Activated CD4-positive, alpha-beta T cell treated with anti-CD3 and anti-CD28 coated beads, Interleukin-2, amount 50 U/mL, for 1 hour (primary cell): ENCODE results near the gene TFF3.

Experiments
- DNase-seq: peaks from one replicate; pipeline ENCODE4 v3.0.0-alpha.2; 2020

Gene TFF3

GRCh38 chr21:42346866-42347600 is 31.8 kb upstream of the TFF3 start:
- DNase-seq: no peak

- no peak for DNase-seq
Measured at GRCh38 chr21:42346441-42346840, 31.2 kb upstream of the TFF3 start.

- no peak for DNase-seq
Measured at GRCh38 chr21:42344631-42345030, 29.4 kb upstream of the TFF3 start.

- no peak for DNase-seq
Measured at GRCh38 chr21:42343963-42344510, 28.8 kb upstream of the TFF3 start.

- DNase-seq: no peak
Measured at GRCh38 chr21:42343556-42343955, 28.3 kb upstream of the TFF3 start.

GRCh38 chr21:42343101-42343500 is 27.9 kb upstream of the TFF3 start:
- no peak for DNase-seq

GRCh38 chr21:42341776-42342542 is 26.8 kb upstream of the TFF3 start:
- no peak for DNase-seq

GRCh38 chr21:42340187-42341050 is 25.2 kb upstream of the TFF3 start:
- DNase-seq: no peak

- DNase-seq: no peak
Measured at GRCh38 chr21:42338729-42339715, 23.8 kb upstream of the TFF3 start.

GRCh38 chr21:42337830-42338728 is 22.9 kb upstream of the TFF3 start:
- peak; percentile 89 for DNase-seq

GRCh38 chr21:42337276-42337675 is 22.1 kb upstream of the TFF3 start:
- no peak for DNase-seq

GRCh38 chr21:42336054-42336453 is 20.8 kb upstream of the TFF3 start:
- DNase-seq: no peak

- no peak for DNase-seq
Measured at GRCh38 chr21:42332557-42333317, 17.5 kb upstream of the TFF3 start.

- no peak for DNase-seq
Measured at GRCh38 chr21:42331660-42332059, 16.5 kb upstream of the TFF3 start.

GRCh38 chr21:42330380-42331371 is 15.5 kb upstream of the TFF3 start:
- no peak for DNase-seq

- no peak for DNase-seq
Measured at GRCh38 chr21:42324896-42325295, 9.7 kb upstream of the TFF3 start.

GRCh38 chr21:42321845-42322244 is 6.6 kb upstream of the TFF3 start:
- DNase-seq: no peak

- no peak for DNase-seq
Measured at GRCh38 chr21:42321231-42321630, 6.0 kb upstream of the TFF3 start.

- no peak for DNase-seq
Measured at GRCh38 chr21:42320791-42321190, 5.6 kb upstream of the TFF3 start.
